OCI-LY3 (cell line): ENCODE measurements around the gene MLH3.

ENCODE experiments used
- H2AFZ ChIP-seq: fragments of 200-600, 300-600 bp; shearing (Covaris generic); 2 replicates; pipeline ENCODE4 v1.6.0; 2014; ENCODE audit warnings: antibody characterized with exemption, low read depth, low read length
- H3K27ac ChIP-seq: fragments of 200-600, 300-600 bp; sonication (generic); 2 replicates; pipeline ENCODE4 v1.5.1; 2014; ENCODE audit warnings: mild to moderate bottlenecking, low read length, moderate library complexity, mixed read lengths
- H3K27me3 ChIP-seq: fragments of 200-600, 300-600 bp; sonication (generic); 2 replicates; pipeline ENCODE4 v1.6.1; 2014; ENCODE audit warnings: low read depth, low read length, mixed read lengths
- H3K36me3 ChIP-seq: fragments of 200-600, 300-600 bp; sonication (generic); replicated peaks from 2 replicates; pipeline ENCODE3; 2014; ENCODE audit warnings: low read depth, low read length, mixed read lengths
- H3K4me1 ChIP-seq: fragments of 300-600, 200-600 bp; sonication (generic); 2 replicates; pipeline ENCODE4 v1.6.1; 2014; ENCODE audit warnings: low read length, mixed read lengths
- H3K4me2 ChIP-seq: fragments of 200-600, 300-600 bp; sonication (generic); 2 replicates; pipeline ENCODE4 v1.6.1; 2014; ENCODE audit warnings: low read length, mixed read lengths
- H3K4me3 ChIP-seq: fragments of 300-600, 200-600 bp; sonication (generic); 2 replicates; pipeline ENCODE4 v1.5.1; 2014; ENCODE audit warnings: antibody characterized with exemption, mild to moderate bottlenecking, low read length, moderate library complexity
- H3K79me2 ChIP-seq: fragments of 300-600, 200-600 bp; shearing (Covaris generic); 2 replicates; pipeline ENCODE4 v1.6.1; 2014; ENCODE audit warnings: mild to moderate bottlenecking, low read length, mixed read lengths
- H3K9ac ChIP-seq: fragments of 300-600, 200-600 bp; shearing (Covaris generic); 2 replicates; pipeline ENCODE4 v1.6.0; 2014; ENCODE audit warnings: mild to moderate bottlenecking, low read length, moderate library complexity
- H3K9me3 ChIP-seq: fragments of 200-600, 300-600 bp; shearing (Covaris generic); 2 replicates; pipeline ENCODE4 v1.6.1; 2014; ENCODE audit warnings: low read length, mixed read lengths; ENCODE audit not compliant: insufficient read depth
- H4K20me1 ChIP-seq: fragments of 200-600, 300-600 bp; sonication (generic); 2 replicates; pipeline ENCODE4 v1.6.1; 2016; ENCODE audit warnings: low read length, mixed read lengths; ENCODE audit not compliant: insufficient read depth
- CTCF ChIP-seq: fragments of 200-600, 300-600 bp; sonication (generic); IDR thresholded peaks from 2 replicates; pipeline ENCODE4 v1.5.1; 2014; ENCODE audit warnings: antibody characterized with exemption, low read length, low read depth
- EZH2phosphoT487 ChIP-seq: fragments of 200-600 bp; shearing (Covaris generic); IDR thresholded peaks from 2 replicates; pipeline ENCODE4 v1.6.1; 2018; ENCODE audit warnings: antibody characterized with exemption, mixed run types, low read depth

The MLH3 gene

GRCh38 chr14:75067212-75067611, 15.9 kb upstream of the MLH3 start:
- H2AFZ ChIP-seq, result no peak overlapping the region
- no peak overlapping the region for H3K4me2 ChIP-seq
- no peaks in the 10 kb centered on the region for H3K36me3 ChIP-seq
- peaks cover 21% of the 10 kb centered on the region for H3K79me2 ChIP-seq
- no peaks in the 10 kb centered on the region for H4K20me1 ChIP-seq
- H3K9me3 ChIP-seq, result no peaks in the 10 kb centered on the region
- H3K9ac ChIP-seq, result no peak overlapping the region
- H3K27me3 ChIP-seq, result no peaks in the 10 kb centered on the region
- TF ChIP-seq CTCF (no peak), EZH2phosphoT487 (no peak)
- no peak overlapping the region for H3K27ac ChIP-seq
- peaks cover 19% of the 10 kb centered on the region for H3K4me1 ChIP-seq
- H3K4me3 ChIP-seq, result no peak overlapping the region

- Histone ChIP-seq H3K36me3 (no peaks in the 10 kb centered on the region), H3K4me3 (no peak overlapping the region), H3K27me3 (no peaks in the 10 kb centered on the region), H3K27ac (no peak overlapping the region), H3K9me3 (no peaks in the 10 kb centered on the region), H3K4me1 (peaks cover 19% of the 10 kb centered on the region), H3K79me2 (peaks cover 21% of the 10 kb centered on the region), H3K4me2 (no peak overlapping the region), H4K20me1 (no peaks in the 10 kb centered on the region), H3K9ac (no peak overlapping the region), H2AFZ (no peak overlapping the region)
- TF ChIP-seq EZH2phosphoT487, result no peak
- TF ChIP-seq CTCF, result no peak
Measured at GRCh38 chr14:75066691-75067090, 15.4 kb upstream of the MLH3 start.

GRCh38 chr14:75064205-75064567, 12.9 kb upstream of the MLH3 start:
- Histone ChIP-seq H3K9ac (peak overlapping the region; percentile 77), H3K9me3 (peaks cover 5% of the 10 kb centered on the region; the same call in 1 of the 2 replicates), H3K27me3 (no peaks in the 10 kb centered on the region), H2AFZ (peak overlapping the region; percentile 96), H3K4me2 (peak overlapping the region; percentile 92), H4K20me1 (no peaks in the 10 kb centered on the region), H3K4me1 (peaks cover 14% of the 10 kb centered on the region), H3K4me3 (peak overlapping the region; percentile 94), H3K36me3 (peaks cover 21% of the 10 kb centered on the region), H3K79me2 (peaks cover 25% of the 10 kb centered on the region), H3K27ac (no peak overlapping the region)
- TF ChIP-seq CTCF (no peak), EZH2phosphoT487 (no peak)

- H3K27me3 ChIP-seq, result no peaks in the 10 kb centered on the region
- H3K27ac ChIP-seq, result peak within 1 kb of the TSS; percentile 14; the same call in 1 of the 2 replicates
- H3K4me2 ChIP-seq, result peak within 1 kb of the TSS; percentile 92
- peak within 1 kb of the TSS; percentile 77 for H3K9ac ChIP-seq
- peaks cover 21% of the 10 kb centered on the region for H3K36me3 ChIP-seq
- peaks cover 25% of the 10 kb centered on the region for H3K79me2 ChIP-seq
- peak within 1 kb of the TSS; percentile 94 for H3K4me3 ChIP-seq
- H4K20me1 ChIP-seq, result no peaks in the 10 kb centered on the region
- peak within 1 kb of the TSS; percentile 96 for H2AFZ ChIP-seq
- peaks cover 5% of the 10 kb centered on the region; the same call in 1 of the 2 replicates for H3K9me3 ChIP-seq
- peaks cover 14% of the 10 kb centered on the region for H3K4me1 ChIP-seq
- no peak for TF ChIP-seq CTCF
- TF ChIP-seq EZH2phosphoT487, result no peak
Measured at GRCh38 chr14:75063491-75064204, 12.4 kb upstream of the MLH3 start, which contains the start of gene ACYP1. ACYP1 (minus strand) TSS chr14:75064024; CDS start chr14:75063553, 471 bp downstream.
